Astrocyte of the spinal cord (primary cell): ENCODE measurements around the gene ALG1L2.
"Not testable (repeated sequence)": the region's sequence is repeated elsewhere in the genome, so short reads cannot be mapped to it uniquely, and the experiment has no call there.

Experiments
- DNase-seq: peaks from one replicate; pipeline ENCODE4 v3.0.0; 2011; ENCODE audit warnings: low read depth, low spot score
- H3K4me3 ChIP-seq: 2 replicates; pipeline ENCODE4 v1.5.1; 2011; ENCODE audit warnings: low read depth, mild to moderate bottlenecking, low read length, moderate library complexity
- in situ Hi-C: cut with HindIII; loops from 2 replicates; pipeline ENCODE4 v1.10.0; 2017; ENCODE audit warnings: low sequenced_read_pairs

Gene ALG1L2

GRCh38 chr3:130143648-130144327, 62.2 kb downstream of the ALG1L2 start:
- H3K4me3 ChIP-seq, DNase-seq, in situ Hi-C loops: not testable (repeated sequence)

DNA sequence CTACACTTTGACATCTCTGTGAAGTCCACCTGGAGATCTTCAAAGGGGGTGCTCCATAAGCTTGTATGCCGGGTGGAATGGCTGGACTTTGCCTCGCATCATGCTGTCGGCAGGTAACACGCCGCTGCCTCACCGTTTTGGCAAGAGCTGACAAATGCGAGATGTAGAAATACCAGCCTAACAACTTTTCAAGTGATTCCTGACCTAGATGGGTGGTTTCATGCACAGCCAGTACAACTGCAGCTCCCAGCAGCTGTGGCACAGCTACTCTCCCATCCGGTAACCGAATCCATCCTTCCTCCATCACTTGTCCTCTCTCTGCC, 62.7 kb downstream of the ALG1L2 start:
- in situ Hi-C loops: not testable (repeated sequence)

GRCh38 chr3:130145456-130145855, 63.8 kb downstream of the ALG1L2 start:
- H3K4me3 ChIP-seq, in situ Hi-C loops, DNase-seq: not testable (repeated sequence)

More for the DNA sequence above, 62.7 kb downstream of the ALG1L2 start:
- H3K4me3 ChIP-seq, DNase-seq: not testable (repeated sequence)

GRCh38 chr3:130146465-130146864, 64.8 kb downstream of the ALG1L2 start:
- DNase-seq, in situ Hi-C loops, H3K4me3 ChIP-seq: not testable (repeated sequence)
